ENCODE data around the gene MARCHF9.

DNA sequence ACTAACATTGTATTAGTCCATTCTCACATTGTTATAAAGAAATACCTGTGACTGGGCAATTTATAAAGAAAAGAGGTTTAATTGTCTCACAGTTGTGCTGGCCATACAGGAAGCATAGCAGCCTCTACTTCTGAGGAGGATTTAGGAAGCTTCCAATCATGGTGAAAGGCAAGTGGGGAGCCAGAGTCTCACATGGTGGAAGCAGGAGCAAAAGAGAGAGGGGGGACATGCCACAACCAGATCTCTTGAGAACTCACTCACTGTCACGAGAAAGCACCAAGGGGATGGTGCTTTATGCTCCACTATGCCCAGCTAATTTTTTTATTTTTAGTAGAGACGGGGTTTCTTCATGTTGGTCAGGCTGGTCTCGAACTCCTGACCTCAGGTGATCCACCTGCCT, 47.7 kb upstream of the MARCHF9 start:
- TF ChIP-seq CTCF (IDR thresholded peaks at IDR 0.05) (no peak), EZH2phosphoT487 (IDR thresholded peaks at IDR 0.05) (no peak)
